Stimulated activated CD4-positive, alpha-beta T cell treated with anti-CD3 and anti-CD28 coated beads, Interleukin-12 subunit alpha, Interleukin-12 subunit beta, amount 100 ng/mL, for 4 hours (primary cell): ENCODE measurements around the gene NPTN.
"Not testable (repeated sequence)": the region's sequence is repeated elsewhere in the genome, so short reads cannot be mapped to it uniquely, and the experiment has no call there.

Experiments
- DNase-seq: peaks from one replicate; pipeline ENCODE4 v3.0.0-alpha.2; 2020

Gene NPTN

GRCh38 chr15:73600413-73601335 is 32.5 kb downstream of the NPTN start:
- DNase-seq, result no peak

DNA sequence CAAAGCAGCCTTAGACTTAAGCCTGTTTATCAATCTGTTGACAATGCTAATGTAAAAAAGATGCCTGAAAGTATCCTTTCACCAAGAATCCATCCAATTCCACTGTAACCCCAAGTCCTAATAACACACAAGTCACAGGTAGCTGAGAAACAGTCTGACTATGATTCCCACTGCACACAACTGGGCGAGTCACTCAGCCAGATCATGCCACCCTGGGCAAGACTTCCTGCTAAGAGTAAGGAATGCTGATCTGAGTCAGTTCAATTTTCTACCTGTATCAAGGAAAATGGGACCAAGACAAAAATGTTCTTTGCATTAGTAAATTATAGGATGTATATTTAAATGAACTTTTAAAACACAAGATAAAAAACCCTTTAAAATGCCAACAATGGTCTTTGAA is 33.3 kb downstream of the NPTN start:
- no peak for DNase-seq

- DNase-seq, result no peak
Observed at GRCh38 chr15:73598530-73599160, 34.5 kb downstream of the NPTN start.

DNA sequence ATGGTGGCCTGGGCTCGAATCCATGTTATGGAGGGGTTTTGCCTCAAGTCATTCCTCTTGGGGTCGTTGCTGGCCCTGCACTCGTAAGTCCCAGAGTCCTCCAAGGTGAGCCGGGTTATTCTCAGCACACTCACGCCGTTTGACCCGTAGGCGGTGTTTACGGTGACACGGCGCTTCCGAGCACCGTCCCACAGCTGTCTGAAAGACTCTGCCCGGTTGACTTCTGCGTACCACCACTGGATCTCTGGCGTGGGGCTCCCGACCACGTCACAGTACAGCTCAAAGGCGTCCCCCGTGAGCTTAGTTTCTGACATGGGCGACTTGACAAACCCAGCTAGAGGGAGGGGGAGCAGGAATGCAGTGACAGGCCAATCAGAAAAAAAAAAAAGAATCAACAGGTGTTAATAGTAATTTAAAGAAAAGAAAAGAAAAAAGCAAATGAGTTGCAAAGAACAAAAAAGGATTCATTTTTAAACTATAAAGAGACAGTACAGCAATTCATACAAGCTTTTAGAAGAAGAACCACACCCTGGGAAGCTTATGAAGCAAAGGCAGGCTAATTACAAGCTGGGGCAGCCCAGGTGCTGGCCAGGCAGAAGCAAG is 36.1 kb downstream of the NPTN start:
- no peak for DNase-seq

- DNase-seq, result no peak
Observed at GRCh38 chr15:73596174-73596573, 37.0 kb downstream of the NPTN start.

GRCh38 chr15:73594109-73594508 is 39.1 kb downstream of the NPTN start:
- DNase-seq, result no peak

DNA sequence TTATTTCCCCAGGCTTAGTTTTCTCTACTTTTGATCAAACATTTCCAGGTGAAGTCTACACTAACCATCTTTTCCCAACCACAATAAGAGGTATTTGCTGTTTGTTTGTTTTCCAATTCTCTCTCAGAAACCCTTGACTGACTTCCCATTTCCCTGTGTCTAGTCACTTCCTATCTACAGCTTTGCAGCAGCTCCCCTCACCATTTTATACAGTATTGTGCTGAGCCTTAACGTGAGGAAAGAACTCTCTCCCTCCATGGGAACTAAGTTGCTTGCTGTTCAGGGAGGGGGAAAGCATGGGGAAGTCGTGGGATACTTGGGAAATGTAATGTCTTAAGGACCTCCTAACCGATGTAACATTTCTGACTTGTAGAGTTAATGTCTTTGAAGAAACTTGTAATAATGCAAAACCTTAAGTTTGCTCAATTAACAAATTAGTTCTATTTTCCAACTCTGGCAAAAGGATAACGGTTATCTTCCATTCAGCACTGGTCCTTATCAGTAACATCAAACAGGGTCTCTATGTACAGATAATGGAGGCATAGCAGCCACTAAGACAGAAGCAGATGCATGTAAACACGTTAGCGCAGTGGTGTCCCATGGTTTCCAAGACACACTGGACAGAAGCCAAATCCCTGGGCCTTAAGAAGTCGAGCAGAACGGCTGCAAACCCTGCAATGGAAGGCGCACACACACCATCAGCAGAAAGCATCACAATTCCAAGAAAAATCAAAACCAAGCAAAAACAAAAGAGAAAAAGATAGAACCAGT is 39.7 kb downstream of the NPTN start:
- DNase-seq, result no peak

DNA sequence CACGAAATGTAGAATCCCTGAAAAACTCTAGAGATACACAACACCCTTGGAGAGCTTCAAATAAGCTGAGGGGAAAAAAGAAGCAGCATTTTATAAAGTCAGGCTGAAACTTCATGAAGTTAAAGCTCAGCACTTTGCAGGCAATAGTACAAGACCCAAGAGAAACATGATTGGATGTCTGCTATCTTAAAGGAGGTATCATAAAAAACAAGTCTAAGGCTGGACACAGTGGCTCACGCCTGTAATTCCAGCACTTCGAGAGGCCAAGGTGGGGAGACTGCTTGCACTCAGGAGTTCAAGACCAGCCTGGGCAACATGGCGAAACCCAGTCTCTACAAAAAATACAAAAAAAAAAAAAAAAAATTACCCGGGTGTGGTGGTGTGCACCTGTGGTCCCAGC is 42.9 kb downstream of the NPTN start:
- DNase-seq, result no peak

DNA sequence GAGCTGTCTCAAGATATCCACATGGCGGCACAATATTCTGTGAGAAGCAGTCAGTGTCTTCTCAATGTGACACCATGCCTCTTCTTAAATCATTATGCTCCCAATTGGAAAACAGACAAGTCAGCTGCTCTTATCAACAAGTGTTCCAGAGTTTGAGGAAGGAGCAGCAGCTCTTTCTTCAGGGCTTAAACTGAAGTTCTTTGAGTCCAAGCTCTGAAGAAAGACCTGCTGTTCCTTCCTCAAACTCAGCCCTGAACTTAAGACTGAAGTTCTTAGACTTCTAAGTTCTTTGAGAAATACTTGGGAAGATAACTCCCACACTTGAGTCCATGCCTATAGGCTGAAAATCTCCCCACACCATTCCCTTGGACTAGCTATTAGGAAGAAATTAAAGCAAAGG is 43.4 kb downstream of the NPTN start:
- no peak for DNase-seq

DNA sequence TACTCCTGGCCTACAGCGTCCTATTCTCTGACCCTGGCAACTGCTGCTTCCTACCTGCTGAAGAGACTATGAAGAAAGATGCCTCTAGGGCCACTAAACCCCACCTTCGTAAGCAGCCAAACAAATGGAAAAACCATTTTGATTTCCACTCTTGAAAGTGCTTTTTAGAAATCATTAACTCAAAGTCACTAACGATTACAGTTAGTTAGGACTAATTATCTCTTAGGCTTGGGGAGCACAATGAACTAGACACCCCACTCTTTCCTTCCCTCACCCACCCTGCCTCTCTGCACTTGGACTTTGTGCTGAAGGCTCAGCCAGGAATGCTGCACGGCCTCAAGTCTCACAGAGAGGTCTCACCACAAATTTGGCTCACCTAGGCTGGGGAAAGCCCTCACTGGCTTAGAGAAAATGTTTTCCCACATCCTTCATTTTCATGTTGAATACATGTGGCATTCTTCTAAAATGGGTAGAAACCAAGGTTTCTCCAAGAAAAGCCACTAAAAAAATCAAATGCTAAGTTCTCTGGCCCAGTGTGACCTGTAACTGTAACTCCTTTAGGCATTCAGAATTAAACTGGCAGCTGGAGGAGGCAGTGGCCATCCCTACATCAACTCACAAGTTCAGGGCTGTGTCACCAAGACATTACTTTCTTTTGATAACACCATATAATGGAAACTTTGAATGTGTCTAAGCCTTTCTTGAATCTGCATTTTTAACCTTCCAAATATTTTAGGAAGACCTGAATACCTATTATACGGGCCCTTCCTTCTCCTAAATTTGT is 47.1 kb downstream of the NPTN start:
- no peak for DNase-seq

GRCh38 chr15:73584699-73585420 is 48.3 kb downstream of the NPTN start:
- DNase-seq, result no peak

DNA sequence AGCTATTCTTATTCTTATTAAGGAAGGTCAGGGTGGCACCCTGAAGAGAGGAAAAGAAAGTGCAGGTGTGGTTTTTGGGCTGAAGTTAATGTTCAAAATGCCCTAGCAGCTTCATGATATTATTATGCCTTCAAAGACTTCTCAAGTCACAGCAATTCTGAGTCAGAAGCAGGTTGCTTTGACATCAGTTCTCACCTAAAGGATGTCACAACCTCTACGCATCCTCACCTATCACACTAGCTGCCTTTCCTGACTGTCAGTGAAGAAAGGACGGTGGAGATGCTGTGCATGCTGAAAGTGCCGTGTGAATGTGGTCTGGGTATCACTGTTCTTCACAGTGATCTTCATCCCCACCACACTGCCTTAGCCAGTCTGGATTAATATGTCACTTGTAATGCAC is 49.6 kb downstream of the NPTN start:
- no peak for DNase-seq

- no peak for DNase-seq
Observed at GRCh38 chr15:73582851-73583379, 50.3 kb downstream of the NPTN start.

GRCh38 chr15:73578026-73578425 is 55.2 kb downstream of the NPTN start:
- DNase-seq, result no peak

DNA sequence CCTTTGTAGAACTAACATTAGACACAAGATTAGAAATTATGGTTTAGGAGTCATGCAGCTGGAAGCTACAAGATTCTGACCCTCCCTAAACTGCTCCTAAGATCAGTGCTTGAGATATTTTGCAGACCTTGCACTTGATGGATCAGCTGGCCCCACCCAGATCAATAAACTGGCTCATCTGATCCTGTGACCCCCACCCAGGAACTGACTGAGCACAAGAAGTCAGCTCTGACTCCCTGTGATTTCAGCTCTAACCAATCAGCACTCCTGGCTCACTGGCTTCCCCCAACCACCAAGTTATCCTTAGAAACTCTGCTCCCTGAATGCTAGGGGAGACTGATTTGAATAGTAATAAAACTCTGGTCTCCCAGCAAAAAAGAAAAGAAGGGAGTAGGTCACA is 55.6 kb downstream of the NPTN start:
- DNase-seq, result not testable (repeated sequence)

DNA sequence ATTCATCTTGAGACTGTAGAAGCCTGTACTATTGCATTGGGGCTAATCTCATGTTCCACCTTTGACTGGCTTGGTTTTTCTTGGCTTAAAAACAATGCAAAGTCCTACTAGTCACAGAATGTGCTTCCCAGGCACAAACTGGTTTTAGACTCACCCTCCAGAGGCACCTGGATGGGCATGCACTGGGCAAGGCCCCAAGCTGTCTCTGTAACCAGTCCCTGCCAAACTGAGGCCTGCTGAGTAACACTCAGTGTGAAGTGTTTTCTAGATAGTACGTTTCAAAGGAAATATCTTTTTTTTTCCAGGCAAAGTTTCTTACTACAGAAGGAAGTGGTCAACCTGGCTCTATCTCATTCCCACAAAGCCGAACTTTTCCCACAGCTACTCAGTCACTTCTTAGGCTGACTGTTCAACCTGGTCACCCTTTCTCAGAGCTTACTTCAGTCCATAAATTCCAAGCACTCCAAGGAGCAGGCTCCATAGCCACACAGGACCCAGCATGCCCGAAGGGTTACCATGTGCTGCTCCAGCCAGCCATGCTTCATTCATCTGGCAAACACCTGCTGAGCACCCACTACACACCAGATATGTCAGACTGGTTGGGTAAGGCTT is 57.4 kb downstream of the NPTN start:
- DNase-seq, result no peak

GRCh38 chr15:73573572-73573971 is 59.6 kb downstream of the NPTN start:
- DNase-seq, result no peak

GRCh38 chr15:73573037-73573436 is 60.2 kb downstream of the NPTN start:
- DNase-seq, result no peak

DNA sequence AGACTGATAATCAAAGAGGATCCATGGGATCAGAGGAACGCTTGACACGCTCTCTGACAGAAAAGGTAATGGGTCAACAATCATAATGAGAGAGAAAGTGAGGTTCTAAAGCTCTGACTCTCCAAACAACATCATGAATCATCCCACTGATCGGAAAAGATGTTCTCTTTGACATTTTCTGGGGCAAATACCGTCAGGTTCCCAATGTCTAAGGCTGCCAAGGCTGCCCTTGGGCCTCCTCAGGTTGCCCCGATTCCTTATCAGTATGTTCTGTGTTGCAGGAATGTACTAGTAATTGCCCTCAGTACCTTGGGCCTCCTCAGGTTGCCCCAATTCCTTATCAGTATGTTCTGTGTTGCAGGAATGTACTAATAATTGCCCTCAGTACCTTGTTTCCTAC is 60.9 kb downstream of the NPTN start:
- DNase-seq, result no peak

DNA sequence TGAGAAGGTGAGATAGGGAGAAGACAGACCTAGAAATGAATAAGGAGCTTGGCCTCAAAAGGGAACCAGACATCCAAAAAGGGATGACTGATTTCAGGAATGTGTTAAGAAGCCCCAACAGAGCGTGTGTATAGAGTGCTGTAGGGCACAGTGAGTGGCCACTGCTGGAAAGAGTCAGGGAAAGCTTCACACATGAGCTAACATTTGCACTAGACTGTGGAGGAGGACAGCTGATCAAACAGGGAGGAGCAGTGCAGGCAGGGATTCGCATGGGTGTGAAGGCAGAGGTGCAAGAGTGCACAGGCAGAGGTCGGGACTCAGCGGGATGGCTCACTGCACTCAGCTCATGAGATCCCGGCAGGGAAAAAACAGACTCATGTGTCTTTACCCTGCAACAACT is 61.8 kb downstream of the NPTN start:
- no peak for DNase-seq
